Measurements from ENCODE around the gene SDCCAG8. TPM values are rescaled to one million over a fixed set of nuclear protein-coding genes. Genes with fewer than 3 reads are reported as not detected.

Gene SDCCAG8
- total and polyA plus RNA-seq, 2 of the 8 experiments (the other 6 are each of a cell fraction or from before 2014, with no cell fraction given), result 15.6 to 21.0 TPM

GRCh38 chr1:243449373-243449772 is 193.5 kb downstream of the SDCCAG8 start (continued):
- no peak for TF ChIP-seq SAP30 (IDR thresholded peaks at IDR 0.05; ENCODE audit: insufficient read depth, insufficient replicate concordance, low read length)

Measured in H1 (cell line).